GM21515 (cell line): Measurements from ENCODE around the gene TMEM187.
"Not testable (repeated sequence)": the region's sequence is repeated elsewhere in the genome, so short reads cannot be mapped to it uniquely, and the experiment has no call there.

ENCODE experiments used
- ATAC-seq: cut with Tn5 transposase; IDR thresholded peaks from one replicate; pipeline ENCODE4 v1.9.1; 2021; ENCODE audit not compliant: unreplicated experiment

The TMEM187 gene

DNA sequence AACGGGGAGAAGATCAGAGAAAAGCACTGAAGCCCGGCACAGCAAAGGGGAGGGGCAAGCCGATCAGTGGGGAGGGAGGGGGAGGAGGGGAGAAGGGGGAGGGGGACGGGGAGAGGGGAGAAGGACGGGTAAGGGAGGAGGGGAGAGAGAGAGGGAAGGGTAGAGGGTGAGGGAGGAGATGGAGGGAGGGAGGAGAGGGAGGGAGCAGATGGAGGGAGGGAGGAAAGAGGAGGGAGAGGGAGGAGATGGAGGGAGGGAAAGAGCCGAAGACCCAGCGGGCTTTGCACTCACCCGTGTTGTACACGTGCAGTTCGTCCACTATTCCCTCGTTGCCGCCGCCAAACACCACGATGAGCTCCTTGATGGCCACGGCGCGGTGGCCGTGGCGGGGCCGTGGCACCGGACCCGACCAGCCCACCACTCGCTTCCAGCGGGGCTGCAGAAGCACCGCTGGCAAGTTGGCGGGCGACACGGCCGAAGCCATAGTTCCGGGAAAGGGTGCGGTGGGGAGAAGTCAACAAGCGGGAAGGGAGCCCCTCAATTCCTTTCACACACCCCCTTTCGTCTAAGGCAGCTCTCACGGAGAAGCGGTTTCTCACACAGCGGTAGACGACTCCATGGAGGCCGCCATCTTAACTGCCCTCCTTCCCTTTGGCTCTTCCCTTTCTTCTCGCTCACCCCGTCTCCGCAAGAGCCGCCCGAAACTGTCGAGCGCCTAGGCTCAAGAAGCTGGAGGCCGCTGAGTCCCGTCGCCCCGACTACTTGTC is 2.0 kb upstream of the TMEM187 start:
- ATAC-seq = peak; percentile 1

DNA sequence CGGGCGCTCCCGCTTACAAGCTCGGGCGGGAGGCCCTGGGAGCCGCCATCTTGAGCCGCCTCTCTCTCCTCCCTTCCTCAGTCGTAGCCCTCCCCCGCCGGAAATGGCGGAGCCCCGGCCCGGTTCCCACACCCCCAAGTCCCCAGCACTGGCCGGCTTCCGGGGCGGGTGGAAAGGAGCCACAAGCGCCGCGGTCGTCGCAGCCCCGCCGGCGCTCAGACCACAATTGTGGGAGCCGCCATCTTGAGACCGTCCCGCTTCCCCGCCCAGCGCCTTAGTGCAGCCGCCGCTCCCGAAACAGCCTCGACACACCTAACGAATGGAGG is 1.5 kb upstream of the TMEM187 start:
- peak; percentile 33 for ATAC-seq

DNA sequence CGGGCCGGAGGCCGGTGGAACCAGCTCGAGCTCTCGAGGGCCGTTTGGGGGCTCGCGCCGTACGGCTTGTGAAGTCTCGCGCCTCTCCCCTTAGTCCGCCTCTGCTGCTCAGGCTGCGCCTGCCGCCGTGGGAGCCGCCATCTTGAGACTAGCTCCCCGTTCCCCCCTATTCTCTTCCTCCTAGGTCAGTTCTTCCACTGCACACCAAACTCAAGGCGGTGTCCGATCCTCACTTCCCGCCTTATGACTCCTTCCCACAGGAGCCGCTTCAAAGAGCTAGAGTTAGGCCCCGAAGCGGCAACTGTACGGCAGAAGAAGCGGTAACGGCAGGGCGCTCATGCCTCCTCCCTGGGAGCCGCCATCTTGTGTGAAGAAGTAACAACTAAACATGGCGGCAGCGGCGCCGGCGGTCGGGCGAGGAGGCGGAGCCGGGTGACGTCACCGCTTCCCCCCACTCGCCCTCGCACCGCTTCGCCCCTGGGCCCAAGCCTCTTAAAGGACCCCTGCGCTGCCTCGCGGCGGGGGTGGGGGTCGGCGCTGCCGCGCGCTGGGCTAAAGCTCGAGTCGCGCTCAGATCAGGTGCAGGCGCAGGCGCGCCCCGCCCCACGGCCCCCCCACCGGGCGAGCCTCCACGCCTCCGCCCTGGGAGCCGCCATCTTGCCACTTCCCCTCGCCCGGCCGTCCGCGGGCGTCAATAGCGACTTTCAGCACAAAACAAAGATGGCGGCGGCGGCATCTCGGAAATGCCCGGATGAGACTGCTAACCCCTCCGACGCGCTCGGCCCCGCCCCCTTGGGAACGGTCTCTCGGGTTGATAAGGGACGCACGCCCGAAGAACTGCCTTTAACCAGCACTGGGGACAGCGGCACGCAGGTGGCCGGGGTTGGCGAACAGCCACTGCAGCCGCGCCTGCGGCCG is 845 bp upstream of the TMEM187 start, which contains the start of gene HCFC1:
Gene HCFC1 (minus strand): TSS at position 369 of the 918 bp plus-strand sequence. CDS start 978 bp downstream, outside the sequence.
- peak; percentile 35 for ATAC-seq

DNA sequence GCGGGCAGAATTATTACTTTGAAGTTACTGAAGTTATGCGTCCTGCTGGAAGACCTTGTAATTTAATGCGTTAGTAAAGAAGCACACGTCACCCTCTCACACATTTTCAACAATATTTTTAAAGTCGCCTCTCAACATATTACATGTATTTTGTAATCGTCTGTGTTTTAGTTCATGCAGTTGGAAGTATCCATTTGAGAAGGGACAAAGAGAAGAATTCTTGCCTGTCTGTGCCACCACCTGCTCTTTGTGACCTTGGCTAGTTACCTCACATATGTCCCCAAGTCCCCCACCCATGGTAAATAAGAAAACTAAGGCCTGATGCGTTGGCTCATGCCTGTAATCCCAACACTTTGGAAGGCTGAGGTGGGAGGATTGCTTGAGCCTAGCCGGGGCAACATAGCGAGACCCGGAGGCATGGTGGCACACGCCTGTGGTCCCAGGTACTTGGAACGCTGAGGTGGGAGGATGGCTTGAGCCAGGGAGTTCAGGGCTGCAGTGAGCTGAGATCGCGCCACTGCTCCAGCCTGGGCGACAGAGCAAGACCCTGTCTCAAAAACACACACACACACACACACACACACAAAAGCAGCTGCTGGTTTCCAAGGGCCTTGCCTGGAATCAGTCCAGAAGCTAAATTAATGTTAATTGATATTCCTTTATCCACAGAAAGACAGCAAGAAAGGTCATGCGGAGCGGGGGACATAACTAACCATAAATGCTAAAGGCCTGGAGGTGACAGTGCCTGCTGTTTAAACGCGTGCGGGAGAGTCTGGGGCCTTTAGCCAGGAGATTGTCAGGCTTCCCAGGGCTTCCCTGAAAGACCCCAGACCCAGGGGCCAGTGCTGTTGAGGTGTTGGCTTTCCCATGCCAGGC is 811 bp downstream of the TMEM187 start:
- ATAC-seq = no peak

DNA sequence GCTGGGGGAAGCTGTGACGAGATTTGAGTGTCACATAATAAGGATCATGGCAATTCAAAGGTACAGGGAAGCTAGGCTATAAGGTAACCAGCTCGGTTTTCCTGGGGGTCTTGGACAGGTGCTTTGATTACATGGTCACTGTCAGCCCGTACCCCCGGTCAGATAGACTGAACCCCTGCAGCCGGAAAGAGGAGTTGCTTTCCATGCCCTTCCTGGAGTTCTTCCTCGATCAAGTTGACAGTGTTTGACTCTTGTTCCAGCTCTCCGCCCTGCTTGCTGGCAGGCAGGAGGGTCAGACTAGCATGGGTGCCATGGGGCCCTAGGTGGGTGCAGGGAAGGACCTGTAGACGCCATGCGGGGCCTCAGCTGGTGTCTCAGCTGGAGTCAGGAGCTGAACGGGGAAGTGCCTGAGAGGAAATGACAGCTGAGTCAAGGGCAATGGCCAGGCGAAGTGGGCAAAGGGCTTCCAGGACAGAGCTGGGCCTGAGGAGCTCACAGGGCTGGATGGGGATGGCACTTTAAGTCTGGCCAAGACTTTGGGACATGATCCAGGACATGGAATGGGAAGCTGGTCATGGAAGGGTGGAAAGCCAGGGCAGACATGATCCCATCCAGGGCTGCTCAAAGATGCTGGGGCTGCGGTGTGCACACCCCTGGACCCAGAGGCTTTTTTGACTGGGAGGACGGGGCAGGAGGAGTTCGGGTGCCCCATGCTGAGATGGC is 1.6 kb downstream of the TMEM187 start:
- ATAC-seq = no peak

DNA sequence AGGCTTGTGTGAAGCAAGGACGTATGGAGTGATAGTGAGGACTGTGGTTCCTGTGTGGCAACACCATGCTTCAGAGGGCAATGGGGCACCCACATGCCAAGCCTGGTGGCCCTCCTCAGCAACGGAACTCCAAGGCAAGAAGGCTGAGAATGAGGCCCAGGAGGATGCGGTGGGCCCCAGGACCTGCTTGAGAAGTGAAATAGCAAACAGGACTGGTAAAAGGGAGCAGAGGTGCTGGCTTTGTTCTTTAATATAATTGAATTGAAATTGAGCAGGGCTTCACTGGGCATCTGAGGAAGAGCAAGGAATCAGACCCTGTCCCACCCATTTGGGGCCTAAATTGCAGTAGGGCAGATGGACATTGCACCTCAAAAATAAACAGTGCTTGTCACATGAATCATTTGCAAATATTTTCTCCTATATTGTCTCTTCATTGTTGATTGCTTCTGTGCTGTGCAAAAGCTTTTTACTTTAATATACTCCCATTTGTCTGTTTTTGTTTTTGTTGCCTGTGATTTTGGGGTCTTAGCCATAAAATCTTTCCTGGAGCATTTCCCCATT is 2.3 kb downstream of the TMEM187 start:
- no peak for ATAC-seq

DNA sequence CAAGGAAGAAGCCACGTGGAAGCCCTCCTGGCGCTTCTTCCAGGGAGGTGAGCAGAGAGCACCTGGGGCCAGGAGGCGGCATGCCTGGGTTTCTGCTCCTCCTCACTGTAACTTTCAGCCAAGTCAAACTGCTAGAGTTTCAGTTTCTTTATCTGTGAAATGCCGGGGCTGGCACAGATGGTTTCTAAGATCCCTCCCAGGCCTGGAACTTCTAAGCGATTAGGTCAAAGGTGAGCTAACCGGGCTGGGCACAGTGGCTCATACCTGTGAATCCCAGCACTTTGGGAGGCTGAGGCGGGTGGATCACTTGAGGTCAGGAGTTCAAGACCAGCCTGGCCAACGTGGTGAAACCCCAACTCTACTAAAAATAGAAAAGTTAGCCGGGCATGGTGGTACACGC is 7.8 kb downstream of the TMEM187 start:
- ATAC-seq = not testable (repeated sequence)

DNA sequence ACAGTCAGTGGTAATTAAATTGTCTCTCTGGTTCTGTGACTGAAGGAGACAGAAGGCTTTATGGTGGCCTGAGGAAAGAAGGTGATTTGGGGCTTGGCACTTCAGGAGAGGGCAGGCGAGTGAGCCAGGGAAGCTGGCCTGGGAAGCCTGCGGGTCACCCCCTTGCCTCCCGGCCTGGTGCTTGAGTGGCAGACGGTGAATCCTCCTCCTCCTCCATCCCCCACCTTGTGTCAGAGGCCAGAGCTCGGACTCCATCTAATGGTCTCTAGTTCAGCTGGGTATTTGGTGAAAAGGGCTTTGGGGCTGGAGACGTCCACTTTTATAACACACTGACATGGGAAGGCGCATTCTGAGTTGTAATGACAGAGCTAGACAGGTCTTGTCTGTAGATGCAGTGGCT is 8.7 kb downstream of the TMEM187 start:
- ATAC-seq = no peak

DNA sequence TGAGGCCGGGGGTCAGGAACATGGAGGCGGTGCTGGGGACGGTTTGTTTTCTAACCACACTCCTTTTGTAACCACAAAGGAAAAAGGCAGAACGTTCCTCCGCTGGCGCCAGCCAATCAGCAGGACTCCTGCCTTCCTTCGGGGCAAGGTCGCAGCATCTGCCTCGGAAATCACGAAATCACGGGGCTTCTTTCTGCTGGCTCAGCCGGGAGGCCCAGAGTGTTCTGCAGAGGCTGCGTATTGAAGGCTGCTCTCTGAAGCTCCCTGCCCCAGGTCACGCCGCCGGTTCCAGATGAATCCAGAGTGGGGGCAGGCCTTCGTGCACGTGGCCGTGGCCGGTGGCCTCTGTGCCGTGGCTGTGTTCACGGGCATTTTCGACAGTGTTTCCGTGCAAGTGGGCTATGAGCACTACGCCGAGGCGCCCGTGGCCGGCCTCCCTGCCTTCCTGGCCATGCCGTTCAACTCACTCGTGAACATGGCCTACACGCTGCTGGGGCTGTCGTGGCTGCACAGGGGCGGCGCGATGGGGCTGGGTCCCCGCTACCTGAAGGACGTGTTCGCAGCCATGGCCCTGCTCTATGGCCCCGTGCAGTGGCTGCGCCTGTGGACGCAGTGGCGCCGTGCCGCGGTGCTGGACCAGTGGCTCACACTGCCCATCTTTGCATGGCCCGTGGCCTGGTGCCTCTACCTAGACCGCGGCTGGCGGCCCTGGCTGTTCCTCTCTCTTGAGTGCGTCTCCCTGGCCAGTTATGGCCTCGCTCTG is 9.4 kb downstream of the TMEM187 start:
- no peak for ATAC-seq

DNA sequence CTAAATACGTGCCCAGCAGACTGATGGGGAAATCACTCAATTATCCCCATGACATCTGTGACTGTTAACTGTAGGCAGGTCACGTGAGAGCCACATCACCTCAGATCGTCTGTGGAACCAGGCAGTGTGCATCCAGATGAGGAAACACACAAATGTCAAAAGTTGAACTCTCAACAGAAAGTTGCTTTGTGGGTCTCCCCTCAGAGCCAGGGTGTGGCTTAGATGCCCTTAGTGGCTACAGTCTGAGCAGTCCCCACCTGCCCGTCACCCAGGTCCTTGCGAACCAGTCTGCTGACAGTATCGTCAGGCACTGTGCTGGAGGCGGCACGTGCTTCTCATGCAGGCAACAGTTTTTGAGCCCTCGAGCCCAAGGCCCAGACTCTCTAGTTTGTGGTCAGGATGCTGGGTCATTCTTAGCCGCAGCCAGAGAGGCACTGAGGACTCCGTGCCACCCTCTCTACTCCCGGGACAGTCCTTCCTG is 10.8 kb downstream of the TMEM187 start:
- ATAC-seq = no peak

DNA sequence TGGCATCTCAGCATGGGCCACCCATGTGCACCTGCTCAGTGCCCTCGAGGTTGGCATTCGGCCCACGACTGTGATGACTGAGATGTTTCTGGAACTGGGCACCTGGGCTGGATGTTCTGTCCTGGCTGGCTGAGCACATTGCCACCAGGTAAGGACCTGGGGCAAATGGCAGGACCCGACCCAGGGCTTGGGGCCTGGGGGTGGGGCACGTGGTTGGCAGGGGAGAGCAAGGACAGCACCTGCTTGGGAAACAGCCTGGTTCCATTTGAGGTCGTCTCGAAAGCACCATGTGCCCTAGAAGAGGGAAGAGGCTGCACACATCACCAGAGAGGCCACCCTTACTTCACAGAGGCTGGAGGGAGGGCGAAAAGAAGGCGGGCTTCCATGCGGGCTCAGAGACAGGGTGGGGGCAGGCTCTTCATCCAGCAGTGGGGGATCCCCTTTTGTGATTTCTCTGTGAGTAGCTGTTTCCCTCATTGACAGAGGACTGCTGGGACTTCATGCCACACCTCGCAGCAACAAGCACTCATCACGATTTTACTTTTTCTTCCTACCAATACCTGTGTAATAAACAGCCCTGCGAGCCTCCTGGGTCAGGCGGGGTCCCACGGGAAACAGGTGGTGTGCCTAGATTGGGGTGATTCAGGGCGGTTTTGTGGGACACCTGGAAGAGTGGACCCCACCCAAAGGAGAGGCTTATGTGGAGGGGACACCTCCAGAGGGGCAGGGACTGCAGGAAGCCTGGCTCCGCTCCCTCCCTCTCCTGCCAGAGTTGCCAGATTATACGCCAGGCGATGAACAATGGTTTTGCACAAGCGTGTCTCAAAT is 12.0 kb downstream of the TMEM187 start:
- ATAC-seq = no peak

DNA sequence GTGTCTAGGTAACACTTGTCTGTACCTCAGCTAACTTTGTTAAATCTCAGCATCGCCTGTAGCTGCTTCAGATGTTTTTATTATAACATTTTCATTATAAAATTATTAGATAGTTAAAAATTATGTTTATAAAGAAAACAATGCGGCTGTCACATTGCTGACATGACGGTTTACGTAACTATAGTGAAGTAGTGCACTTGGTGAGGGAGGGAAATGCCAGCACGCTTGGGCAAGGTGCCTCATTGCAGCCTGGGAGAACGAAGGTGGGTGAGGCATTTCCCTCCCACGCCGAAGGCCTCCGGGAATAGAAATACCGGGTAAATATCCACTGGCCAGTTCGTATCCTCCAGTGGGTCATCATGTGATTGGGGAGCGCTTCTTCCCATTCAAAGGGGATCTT is 15.9 kb downstream of the TMEM187 start:
- no peak for ATAC-seq

DNA sequence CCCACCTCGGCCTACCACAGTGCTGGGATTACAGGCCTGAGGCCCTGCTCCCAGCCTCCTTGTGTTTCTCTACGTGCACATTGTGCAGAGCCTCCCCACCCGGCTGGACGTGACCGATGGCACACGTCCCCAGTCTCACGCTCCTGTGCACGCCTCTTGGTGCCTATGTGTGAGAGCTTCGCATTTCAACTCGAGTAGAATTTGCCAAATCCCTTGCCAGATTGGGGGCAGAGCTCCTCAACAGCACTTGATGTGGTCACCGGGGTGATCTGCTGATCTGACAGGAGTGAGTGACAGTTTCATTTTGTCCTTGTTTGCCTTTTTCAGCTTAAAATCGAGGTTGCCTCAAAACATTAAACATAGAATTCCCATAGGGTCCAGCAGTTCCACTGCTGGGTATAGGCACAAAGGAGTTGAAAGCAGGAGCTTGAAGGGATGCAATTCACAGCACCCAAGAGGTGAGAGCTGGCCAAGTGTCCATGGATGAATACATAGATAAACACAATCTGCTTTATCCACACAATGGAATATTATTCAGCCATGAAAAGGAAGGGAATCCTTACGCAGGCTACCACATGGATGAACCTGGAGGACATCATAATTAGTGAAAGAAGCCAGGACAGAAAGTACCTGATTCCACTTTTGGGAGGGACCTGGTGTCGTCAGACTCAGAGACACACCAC is 17.6 kb downstream of the TMEM187 start:
- ATAC-seq = no peak

DNA sequence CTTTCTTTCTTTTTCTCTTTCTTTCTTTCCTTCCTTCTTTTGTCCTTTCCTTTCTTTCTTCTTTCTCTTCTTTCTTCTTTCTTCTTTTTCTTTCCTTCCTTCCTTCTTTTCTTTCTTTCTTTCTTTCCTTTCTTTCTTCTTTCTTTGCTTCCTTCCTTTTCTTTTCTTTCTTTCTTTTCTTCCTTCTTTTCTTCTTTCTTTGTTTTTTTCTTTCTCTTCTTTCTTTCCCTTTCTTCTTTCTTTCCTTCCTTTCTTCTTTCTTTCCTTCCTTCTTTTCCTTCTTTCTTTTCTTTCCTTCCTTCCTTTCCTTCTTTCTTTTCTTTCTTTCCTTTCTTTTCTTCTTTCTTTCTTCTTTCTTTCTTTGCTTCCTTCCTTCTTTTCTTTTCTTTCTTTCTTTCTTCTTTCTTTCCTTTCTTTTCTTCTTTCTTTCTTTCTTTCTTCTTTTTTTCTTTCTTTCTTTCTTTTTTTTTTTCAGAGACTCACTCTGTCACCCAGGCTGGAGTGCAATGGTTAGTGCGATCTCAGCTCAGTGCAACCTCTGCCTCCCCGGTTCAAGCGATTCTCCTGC is 18.5 kb downstream of the TMEM187 start:
- ATAC-seq = no peak

DNA sequence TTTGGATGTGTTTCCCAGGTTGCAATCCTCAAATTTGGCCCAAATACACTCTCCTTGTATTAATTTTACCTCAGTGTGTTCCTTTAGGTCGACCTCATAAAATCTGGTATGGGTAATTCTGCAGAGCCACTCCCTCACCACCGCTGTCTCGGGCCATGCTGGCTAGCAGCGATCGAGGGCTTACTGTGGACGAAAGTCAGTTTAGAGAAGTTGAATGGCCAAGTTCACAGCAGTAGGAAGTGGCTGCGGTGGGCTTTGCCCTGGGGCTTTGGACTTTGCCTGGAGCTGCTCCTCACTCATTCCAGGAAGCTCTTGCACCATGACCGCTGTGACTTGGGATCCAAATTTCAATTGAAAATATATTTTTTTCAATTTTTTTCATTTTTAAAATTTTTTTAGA is 19.6 kb downstream of the TMEM187 start:
- no peak for ATAC-seq

DNA sequence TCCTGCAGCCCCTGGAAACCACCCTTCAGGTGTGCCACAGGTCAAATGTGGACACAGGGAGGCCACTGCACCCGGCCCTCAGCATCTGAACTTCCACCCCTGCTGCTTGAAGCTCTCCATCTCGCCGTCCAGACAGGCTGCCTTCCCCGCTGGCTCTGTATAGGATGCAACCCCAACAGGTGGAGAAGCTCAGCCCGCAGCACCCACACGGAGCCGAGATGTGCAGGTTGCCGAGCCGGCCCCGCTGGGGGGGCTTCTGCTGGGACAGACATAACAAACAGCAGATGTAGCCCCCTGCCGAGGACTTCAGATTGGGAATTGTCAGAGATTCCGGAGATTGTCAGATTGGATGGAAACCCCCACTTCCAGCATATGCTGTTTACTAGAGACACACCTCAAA is 20.5 kb downstream of the TMEM187 start:
- ATAC-seq = no peak

DNA sequence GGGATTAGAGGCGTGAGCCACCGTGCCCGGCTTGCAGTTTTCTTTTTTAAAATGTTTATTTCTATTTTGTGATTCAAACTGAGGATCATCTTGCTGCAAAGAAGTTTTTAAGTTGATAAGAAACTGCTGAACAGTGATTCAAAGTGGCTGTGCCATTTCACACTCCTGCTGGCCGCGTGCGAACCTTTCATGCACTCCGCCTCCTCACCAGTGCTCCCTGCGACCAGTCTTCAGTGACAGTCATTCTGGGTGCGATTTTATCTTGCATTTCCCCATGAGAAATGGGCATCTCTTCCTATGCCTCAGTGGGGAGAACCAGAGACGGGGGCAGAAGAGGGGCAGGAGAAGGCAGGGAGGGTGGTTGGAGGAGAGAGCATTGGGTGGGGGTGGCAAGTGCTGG is 21.4 kb downstream of the TMEM187 start:
- no peak for ATAC-seq

DNA sequence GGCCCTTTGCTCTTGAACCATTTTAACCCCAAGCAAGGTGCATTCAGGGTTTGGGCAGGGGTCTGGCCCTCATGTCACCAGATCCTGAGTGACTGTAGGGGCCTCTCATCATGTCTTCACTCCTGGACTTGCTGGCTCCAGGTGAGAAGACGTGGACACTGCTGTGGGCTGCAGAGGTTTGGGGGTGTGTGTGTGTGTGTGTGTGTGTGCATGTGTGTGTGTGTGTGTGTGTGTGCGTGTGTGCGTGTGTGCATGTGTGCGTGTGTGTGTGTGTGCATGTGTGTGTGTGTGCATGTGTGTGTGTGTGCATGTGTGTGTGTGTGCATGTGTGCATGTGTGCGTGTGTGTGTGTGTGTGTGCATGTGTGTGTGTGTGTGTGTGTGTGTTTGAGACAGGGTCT is 21.8 kb downstream of the TMEM187 start:
- ATAC-seq = not testable (repeated sequence)
